NB4 (cell line): ENCODE measurements around the gene KLF2.

Experiments
- DNase-seq: peaks from one replicate; pipeline ENCODE4 v3.0.0; 2010; ENCODE audit warnings: low read depth
- H3K4me3 ChIP-seq: one replicate; pipeline ENCODE4 v1.5.1; 2011; ENCODE audit warnings: mild to moderate bottlenecking, low read depth, low read length, moderate library complexity
- MYC ChIP-seq: IDR thresholded peaks from 2 replicates; pipeline ENCODE4 v1.6.1; 2011; ENCODE audit warnings: low read depth, low read length
- POLR2A ChIP-seq: IDR thresholded peaks from 2 replicates; pipeline ENCODE4 v1.6.1; 2011; ENCODE audit warnings: mild to moderate bottlenecking; ENCODE audit not compliant: insufficient read length; ENCODE audit errors: extremely low read depth
- TF ChIP-seq, protein P1 (sequence below): IDR thresholded peaks from one replicate; pipeline ENCODE4 v1.5.1; 2012; ENCODE audit warnings: low read depth, low read length
- TF ChIP-seq, protein P2 (sequence below): IDR thresholded peaks from 2 replicates; pipeline ENCODE4 v1.6.1; 2011; ENCODE audit warnings: low read depth, low read length

Gene KLF2

DNA sequence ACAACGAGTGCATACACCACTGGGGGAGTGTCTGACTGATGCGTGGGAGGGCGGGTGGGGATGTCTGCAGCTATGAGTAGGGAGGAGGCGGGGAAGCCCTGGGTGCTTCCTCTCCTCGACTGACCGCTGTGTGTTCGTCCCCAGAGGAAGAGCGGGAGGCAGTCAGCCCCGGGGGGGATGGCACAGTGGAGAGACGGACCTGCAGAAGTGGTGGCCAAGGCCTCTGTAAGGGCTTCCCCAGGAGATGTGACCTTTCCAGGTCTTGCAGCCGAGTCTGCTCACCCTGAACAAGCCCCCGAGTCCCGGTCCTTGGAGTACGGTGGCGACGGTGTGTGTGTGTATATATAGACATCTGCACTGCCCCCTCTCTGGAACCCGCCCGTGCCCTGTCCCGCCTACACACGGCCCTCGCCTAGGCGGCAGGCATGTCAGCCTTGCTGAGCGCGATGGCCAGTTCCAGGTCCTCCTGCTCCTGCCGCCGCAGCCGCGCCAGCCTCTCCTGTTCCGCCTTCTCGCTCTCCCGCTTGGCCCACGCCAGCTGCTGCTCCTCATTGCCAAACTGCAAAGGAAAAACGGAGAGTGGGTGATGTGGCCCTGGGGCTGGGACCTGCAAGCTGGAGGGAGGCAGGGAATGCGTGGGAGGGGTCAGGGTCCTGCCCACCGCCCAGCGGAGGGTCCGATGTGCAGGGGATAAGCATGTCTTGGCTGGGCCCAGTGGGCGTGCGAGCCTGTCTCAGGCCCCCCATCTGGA lies 30.8 kb downstream of the KLF2 start:
- peak; percentile 92 for DNase-seq
- TF ChIP-seq, protein P1, sequence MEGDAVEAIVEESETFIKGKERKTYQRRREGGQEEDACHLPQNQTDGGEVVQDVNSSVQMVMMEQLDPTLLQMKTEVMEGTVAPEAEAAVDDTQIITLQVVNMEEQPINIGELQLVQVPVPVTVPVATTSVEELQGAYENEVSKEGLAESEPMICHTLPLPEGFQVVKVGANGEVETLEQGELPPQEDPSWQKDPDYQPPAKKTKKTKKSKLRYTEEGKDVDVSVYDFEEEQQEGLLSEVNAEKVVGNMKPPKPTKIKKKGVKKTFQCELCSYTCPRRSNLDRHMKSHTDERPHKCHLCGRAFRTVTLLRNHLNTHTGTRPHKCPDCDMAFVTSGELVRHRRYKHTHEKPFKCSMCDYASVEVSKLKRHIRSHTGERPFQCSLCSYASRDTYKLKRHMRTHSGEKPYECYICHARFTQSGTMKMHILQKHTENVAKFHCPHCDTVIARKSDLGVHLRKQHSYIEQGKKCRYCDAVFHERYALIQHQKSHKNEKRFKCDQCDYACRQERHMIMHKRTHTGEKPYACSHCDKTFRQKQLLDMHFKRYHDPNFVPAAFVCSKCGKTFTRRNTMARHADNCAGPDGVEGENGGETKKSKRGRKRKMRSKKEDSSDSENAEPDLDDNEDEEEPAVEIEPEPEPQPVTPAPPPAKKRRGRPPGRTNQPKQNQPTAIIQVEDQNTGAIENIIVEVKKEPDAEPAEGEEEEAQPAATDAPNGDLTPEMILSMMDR = no peak
- TF ChIP-seq, protein P2, sequence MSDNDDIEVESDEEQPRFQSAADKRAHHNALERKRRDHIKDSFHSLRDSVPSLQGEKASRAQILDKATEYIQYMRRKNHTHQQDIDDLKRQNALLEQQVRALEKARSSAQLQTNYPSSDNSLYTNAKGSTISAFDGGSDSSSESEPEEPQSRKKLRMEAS = no peak
- TF ChIP-seq POLR2A = no peak
- TF ChIP-seq MYC = no peak
- no peak overlapping the region for H3K4me3 ChIP-seq

- H3K4me3 ChIP-seq = no peak overlapping the region
- TF ChIP-seq, protein P2 = no peak
- TF ChIP-seq, protein P1 = no peak
- no peak for TF ChIP-seq POLR2A
- no peak for TF ChIP-seq MYC
- DNase-seq = no peak
Observed at GRCh38 chr19:16358456-16358855, 33.8 kb downstream of the KLF2 start.

GRCh38 chr19:16359074-16359473 lies 34.4 kb downstream of the KLF2 start:
- no peak overlapping the region for H3K4me3 ChIP-seq
- TF ChIP-seq MYC (no peak), POLR2A (no peak)
- TF ChIP-seq, protein P2 = no peak
- TF ChIP-seq, protein P1 = no peak
- DNase-seq = no peak

GRCh38 chr19:16359964-16360363 lies 35.3 kb downstream of the KLF2 start:
- no peak for DNase-seq
- no peak overlapping the region for H3K4me3 ChIP-seq
- TF ChIP-seq, protein P1 = no peak
- no peak for TF ChIP-seq MYC
- no peak for TF ChIP-seq POLR2A
- TF ChIP-seq, protein P2 = no peak

DNA sequence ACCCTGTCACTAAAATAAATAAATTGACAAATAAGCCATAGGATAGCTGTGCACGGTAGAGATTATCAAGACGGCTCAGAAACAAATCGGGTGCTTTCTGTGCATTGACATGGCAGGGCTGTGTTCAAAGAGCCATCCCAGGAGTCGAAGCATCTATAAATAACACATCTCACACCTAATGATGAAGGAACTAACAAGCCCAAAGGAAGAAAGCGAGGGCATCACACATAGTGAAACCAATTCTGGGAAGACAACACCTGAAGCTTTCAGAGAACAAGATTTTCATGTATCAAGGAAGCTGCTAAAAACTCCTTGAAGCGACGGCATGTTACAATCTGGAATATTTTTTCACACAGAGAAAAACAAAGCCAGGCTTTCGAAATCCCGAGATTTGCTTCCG lies 36.1 kb downstream of the KLF2 start:
- H3K4me3 ChIP-seq = no peak overlapping the region
- TF ChIP-seq, protein P1 = no peak
- TF ChIP-seq MYC = no peak
- TF ChIP-seq, protein P2 = no peak
- TF ChIP-seq POLR2A = no peak
- DNase-seq = no peak
